LNCAP (cell line): Measurements from ENCODE around the gene STK17A.

ENCODE experiments used
- TF ChIP-seq, protein P1 (sequence below): fragments of 450-650 bp; IDR thresholded peaks from 2 replicates; pipeline ENCODE4 v1.5.1; 2017; ENCODE audit warnings: mild to moderate bottlenecking

STK17A gene

DNA sequence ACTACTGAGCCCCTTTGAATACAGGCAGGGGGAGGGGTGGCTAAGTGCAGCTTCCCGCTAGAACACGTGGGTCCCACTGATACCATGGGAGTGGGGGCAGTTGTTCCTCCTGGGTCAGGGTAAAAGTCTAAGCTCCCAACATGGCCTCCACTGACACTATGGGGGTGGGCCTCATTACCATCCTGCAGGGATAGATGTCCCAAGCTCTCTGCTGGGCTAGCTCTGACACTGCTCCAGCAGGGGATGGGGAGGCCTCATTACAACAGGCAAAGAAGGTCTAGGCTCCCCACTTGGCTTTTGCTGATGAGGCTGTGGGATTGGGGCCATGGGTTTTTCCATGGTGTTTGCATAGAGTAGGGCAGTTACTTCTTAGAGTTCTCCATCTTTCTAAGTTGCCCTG is 51.5 kb downstream of the STK17A start:
- TF ChIP-seq, protein P1, sequence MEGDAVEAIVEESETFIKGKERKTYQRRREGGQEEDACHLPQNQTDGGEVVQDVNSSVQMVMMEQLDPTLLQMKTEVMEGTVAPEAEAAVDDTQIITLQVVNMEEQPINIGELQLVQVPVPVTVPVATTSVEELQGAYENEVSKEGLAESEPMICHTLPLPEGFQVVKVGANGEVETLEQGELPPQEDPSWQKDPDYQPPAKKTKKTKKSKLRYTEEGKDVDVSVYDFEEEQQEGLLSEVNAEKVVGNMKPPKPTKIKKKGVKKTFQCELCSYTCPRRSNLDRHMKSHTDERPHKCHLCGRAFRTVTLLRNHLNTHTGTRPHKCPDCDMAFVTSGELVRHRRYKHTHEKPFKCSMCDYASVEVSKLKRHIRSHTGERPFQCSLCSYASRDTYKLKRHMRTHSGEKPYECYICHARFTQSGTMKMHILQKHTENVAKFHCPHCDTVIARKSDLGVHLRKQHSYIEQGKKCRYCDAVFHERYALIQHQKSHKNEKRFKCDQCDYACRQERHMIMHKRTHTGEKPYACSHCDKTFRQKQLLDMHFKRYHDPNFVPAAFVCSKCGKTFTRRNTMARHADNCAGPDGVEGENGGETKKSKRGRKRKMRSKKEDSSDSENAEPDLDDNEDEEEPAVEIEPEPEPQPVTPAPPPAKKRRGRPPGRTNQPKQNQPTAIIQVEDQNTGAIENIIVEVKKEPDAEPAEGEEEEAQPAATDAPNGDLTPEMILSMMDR: no peak

DNA sequence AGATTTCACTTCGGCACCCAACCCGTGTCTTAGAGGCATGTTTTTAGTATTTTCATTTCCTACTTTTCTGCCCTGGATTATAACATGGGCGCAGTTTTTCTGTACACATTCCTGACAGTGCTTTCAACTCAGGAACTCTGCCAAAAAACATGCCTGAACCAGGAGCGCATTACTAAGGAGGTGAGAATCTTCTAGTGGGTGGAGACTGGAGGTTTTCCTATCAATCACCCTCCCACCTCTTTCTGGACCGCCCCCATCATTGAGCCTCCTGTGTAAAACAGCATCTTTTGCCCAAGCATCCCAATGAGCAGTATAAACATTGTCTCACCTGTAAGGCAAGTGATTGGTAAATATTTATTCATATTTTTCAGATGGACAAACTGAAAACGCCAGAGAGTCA is 53.2 kb downstream of the STK17A start:
- TF ChIP-seq, protein P1: no peak

GRCh38 chr7:43637114-43637806 is 54.4 kb downstream of the STK17A start:
- TF ChIP-seq, protein P1: no peak

DNA sequence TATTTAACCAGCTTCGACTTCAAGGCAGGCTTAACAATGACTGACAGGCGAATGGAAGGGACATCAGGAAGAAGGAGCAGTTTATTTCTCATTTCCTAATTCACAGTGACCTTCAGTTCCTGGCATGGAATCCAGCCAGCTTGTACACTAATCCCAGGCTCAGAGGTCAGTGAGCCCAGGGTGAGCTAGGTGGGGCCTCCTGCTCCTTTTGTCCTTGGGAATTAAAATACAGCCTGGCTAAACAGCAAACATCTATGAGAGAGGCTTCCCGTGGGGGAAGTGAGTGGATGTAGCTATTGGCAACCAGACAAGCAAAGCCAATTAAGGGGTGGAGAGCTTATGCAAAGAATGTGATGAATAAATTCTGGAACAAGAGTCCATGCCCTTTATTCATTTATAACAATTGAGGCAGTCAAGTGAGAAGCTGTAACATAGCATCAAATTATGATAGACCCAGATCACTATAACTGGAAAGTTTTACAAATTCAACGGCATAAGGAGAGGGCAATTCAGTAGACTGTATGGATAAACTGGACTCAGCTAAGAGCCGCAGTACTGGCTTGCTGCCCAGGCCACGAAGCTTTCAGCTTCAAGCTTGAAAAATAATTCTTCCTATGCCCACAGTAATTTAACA is 57.1 kb downstream of the STK17A start:
- TF ChIP-seq, protein P1: no peak

GRCh38 chr7:43640679-43641078 is 57.8 kb downstream of the STK17A start:
- TF ChIP-seq, protein P1: no peak

- TF ChIP-seq, protein P1: no peak
Measured at GRCh38 chr7:43642897-43643630, 60.2 kb downstream of the STK17A start.

DNA sequence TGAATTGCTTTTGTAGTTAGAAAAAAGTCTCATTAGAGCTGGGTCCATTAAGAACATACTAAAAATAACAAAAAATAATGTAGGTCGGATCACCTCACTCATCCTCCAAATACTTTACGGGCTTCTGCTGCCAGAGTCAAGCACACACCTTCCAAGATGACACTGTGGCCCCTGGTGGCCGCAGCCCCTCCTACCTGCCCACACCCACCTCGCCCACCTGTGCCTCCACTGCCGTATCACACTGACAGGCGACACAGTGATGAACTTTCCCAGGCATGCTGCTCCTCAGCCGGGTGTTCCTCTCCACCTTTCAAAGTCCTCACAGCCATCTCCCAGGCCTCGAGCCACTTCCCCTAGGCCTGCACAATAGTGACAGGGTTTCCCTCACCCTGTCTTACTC is 60.9 kb downstream of the STK17A start:
- TF ChIP-seq, protein P1: no peak
